GM12878 (cell line): ENCODE results near the gene SCN10A. TPM values are rescaled to one million over a fixed set of nuclear protein-coding genes. Genes with fewer than 3 reads are reported as not detected.

ENCODE experiments used
- ATAC-seq: fragments of 200-7000 bp; cut with Tn5 transposase; 3 replicates; pipeline ENCODE4 v1.9.1; 2020; ENCODE audit warnings: mild to moderate bottlenecking, moderate library complexity
- BruUV-seq: library from RNA; stranded (reverse); fragments of 400-500 nt; replicated peaks from 2 replicates; lab custom pipeline; 2021; lab: Mats Ljungman, UMichigan
- CTCF ChIA-PET: fragments of 300-600 bp; sonication (Branson Sonifier 250); formaldehyde crosslinking; extraction: SDS; loops from one replicate; lab custom pipeline; 2021; ENCODE audit warnings: inconsistent platforms; lab: Yijun Ruan, JAX
- POLR2A ChIA-PET: fragments of 350-600 bp; formaldehyde crosslinking; extraction: SDS; loops from one replicate; lab custom pipeline; 2021; ENCODE audit warnings: inconsistent platforms; lab: Charles Lee
- RAD21 ChIA-PET: fragments of 300-600 bp; sonication (Branson Sonifier 250); formaldehyde crosslinking; loops from one replicate; lab custom pipeline; 2023; ENCODE audit warnings: antibody characterized with exemption; ENCODE audit not compliant: unreplicated experiment; lab: Charles Lee
- SMC1A ChIA-PET: fragments of 300-600 bp; sonication (Branson Sonifier 250); formaldehyde crosslinking; loops from one replicate; lab custom pipeline; 2023; ENCODE audit not compliant: unreplicated experiment, uncharacterized antibody; lab: Charles Lee
- DNase-seq: peaks from one replicate; pipeline ENCODE4 v3.0.0-alpha.2; 2011; ENCODE audit warnings: low read depth, low spot score
- FAIRE-seq: peaks from 3 replicates; lab custom pipeline; 2011; peaks lifted over from hg19 to GRCh38; lab: Jason Lieb, UNC
- H2AFZ ChIP-seq: 2 replicates; pipeline ENCODE4 v1.6.0; 2011; ENCODE audit warnings: low read depth, low read length, control low read depth; ENCODE audit not compliant: control insufficient read depth
- H3K27ac ChIP-seq: 2 replicates; pipeline ENCODE4 v1.5.1; 2011; ENCODE audit warnings: control low read depth; ENCODE audit not compliant: control insufficient read depth, insufficient read depth
- H3K27me3 ChIP-seq, 2 experiments: replicated peaks in 1 of 2; 2 replicates each; pipeline versions ENCODE4 v1.6.0 to v1.6.1; 2011; ENCODE audit warnings: low read length in 1 of 2; ENCODE audit not compliant: control insufficient read depth in 2 of 2, insufficient read depth in 2 of 2
- H3K36me3 ChIP-seq, 2 experiments: 2 replicates each; pipeline ENCODE4 v1.5.1; 2011; ENCODE audit warnings: low read length in 1 of 2; ENCODE audit not compliant: control insufficient read depth in 2 of 2, insufficient read depth in 2 of 2
- H3K4me1 ChIP-seq: 2 replicates; pipeline ENCODE4 v1.6.1; 2011; ENCODE audit warnings: mild to moderate bottlenecking, low read length, moderate library complexity, mixed read lengths; ENCODE audit not compliant: control insufficient read depth, insufficient read depth
- H3K4me2 ChIP-seq: 2 replicates; pipeline ENCODE4 v1.6.0; 2011; ENCODE audit warnings: control low read depth; ENCODE audit not compliant: control insufficient read depth, insufficient read depth
- H3K4me3 ChIP-seq: fragments of 200-600 bp; sonication (generic); 2 replicates; pipeline ENCODE4 v1.5.1; 2016
- H3K79me2 ChIP-seq: 2 replicates; pipeline ENCODE4 v1.6.0; 2011; ENCODE audit warnings: low read length; ENCODE audit not compliant: control insufficient read depth, insufficient read depth
- H3K9ac ChIP-seq: 2 replicates; pipeline ENCODE4 v1.8.0; 2011; ENCODE audit warnings: low read length, control low read depth, mixed read lengths; ENCODE audit not compliant: control insufficient read depth, insufficient read depth
- H3K9me3 ChIP-seq: replicated peaks from 3 replicates; pipeline ENCODE4 v1.5.1; 2011; ENCODE audit warnings: mild to moderate bottlenecking, low read length; ENCODE audit not compliant: control insufficient read depth, insufficient read depth
- H4K20me1 ChIP-seq: 2 replicates; pipeline ENCODE4 v1.6.0; 2011; ENCODE audit not compliant: control insufficient read depth, insufficient read depth
- CREB1 ChIP-seq: IDR thresholded peaks from 2 replicates; pipeline ENCODE4 v1.6.1; 2012; ENCODE audit warnings: low read depth, mild to moderate bottlenecking, inconsistent platforms
- RCOR1 ChIP-seq: conservative IDR thresholded peaks from 2 replicates; pipeline ENCODE4 v1.6.1; 2012; ENCODE audit warnings: low read depth, low read length, improper control_type of control experiment
- SMAD1 ChIP-seq: fragments of 450-650 bp; IDR thresholded peaks from 2 replicates; pipeline ENCODE4 v1.6.1; 2018; ENCODE audit warnings: mild to moderate bottlenecking, low read depth; ENCODE audit not compliant: partially characterized antibody
- SMARCA5 ChIP-seq: fragments of 450-650 bp; IDR thresholded peaks from 2 replicates; pipeline ENCODE4 v1.6.1; 2017; ENCODE audit warnings: mild to moderate bottlenecking
- SP1 ChIP-seq: IDR thresholded peaks from one replicate; pipeline ENCODE4 v1.6.1; 2011; ENCODE audit warnings: low read depth, low read length
- SRF ChIP-seq, 2 experiments: IDR thresholded peaks; 2 replicates each; pipeline ENCODE4 v1.6.1; 2011; ENCODE audit warnings: low read depth in 2 of 2, low read length in 2 of 2, mild to moderate bottlenecking in 1 of 2, moderate library complexity in 1 of 2
- ZBTB33 ChIP-seq: fragments of 450-650 bp; IDR thresholded peaks from 2 replicates; pipeline ENCODE4 v1.6.1; 2017; ENCODE audit warnings: mild to moderate bottlenecking
- WGBS: methylation state at CpG from one replicate; pipeline ENCODE4 v1.1.6; 2016; ENCODE audit warnings: low lambda C conversion rate; ENCODE audit not compliant: insufficient replicate concordance, insufficient coverage; ENCODE audit errors: missing lambda C conversion rate; 5-methylcytosine and 5-hydroxymethylcytosine counted together
- in situ Hi-C: fragments of 300-500 bp; cut with MboI; formaldehyde crosslinking; loops from 9 replicates; pipeline ENCODE4 v1.14.3; 2018; ENCODE audit warnings: mixed read lengths
- intact Hi-C: fragments of 100-400 bp; cut with micrococcal nuclease; formaldehyde crosslinking; loops from one replicate; pipeline ENCODE4 v1.14.2; 2022; ENCODE audit not compliant: unreplicated experiment
- polyA plus RNA-seq, 11 experiments: library from polyadenylated mRNA; depleted of rRNA in 4 of 11; unstranded in 6 of 11; stranded (reverse) in 5 of 11; fragments of >200 nt; fragmentation: Nextera tagmentation in 4 of 11; fragmentation: Illumina TruSeq in 1 of 11; extraction: Ambion mirVana in 4 of 11; extraction: Trizol in 1 of 11; gene quantifications; 1 replicate in 1 of 11; 2 replicates in 10 of 11; pipeline versions ENCODE4 v1.2.1 to v1.2.3, GENCODE V29; 2011 to 2016; ENCODE audit warnings: inconsistent platforms in 2 of 11, missing spikeins in 2 of 11, low read depth in 1 of 11
- total RNA-seq, 4 experiments: library from RNA; depleted of rRNA in 3 of 4; stranded (reverse); fragments of >200 nt in 3 of 4; fragmentation: Illumina TruSeq in 1 of 4; extraction: Trizol in 1 of 4; gene quantifications; 2 replicates each; pipeline versions ENCODE4 v1.2.1 to v1.2.3, GENCODE V29; 2013 to 2021

Gene SCN10A
- total and polyA plus RNA-seq, 10 of the 15 experiments (the other 5 are each of a cell fraction or from before 2014, with no cell fraction given) = not detected

DNA sequence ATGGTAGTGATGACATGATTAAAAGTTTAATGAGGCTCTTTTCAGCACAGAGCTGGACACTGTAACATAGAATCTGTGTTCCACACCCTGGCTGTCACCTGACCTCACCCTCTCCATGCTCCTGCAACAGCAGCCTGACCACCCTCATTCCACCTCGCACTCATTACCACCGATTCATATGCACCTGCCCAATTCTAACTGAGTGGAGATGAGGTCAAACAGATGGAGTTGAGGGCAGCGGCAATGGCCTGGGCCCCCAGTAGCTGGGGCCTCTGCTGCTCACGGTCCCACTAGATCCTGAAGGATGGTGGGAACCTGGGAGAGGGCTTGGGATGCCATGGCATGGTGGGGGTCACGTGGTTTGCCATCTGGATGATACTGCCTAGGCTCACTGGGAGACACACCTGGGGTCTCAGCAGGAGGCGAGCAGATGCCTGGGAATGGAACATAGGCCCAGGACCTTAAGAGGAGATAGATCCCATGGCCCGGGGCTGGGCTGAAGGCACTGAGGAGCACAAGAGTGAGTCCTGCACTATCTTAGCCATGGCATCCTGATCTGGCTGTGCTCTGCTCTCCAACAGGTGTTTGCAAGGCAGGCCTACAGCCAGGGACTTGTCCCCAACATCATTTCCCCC is 167.9 kb downstream of the SCN10A start:
- 42% methylated on average over 7 of the region's 7 CpGs for WGBS
- BruUV-seq = no TSS peak
- SMC1A ChIA-PET = interaction anchor here (0.8 kb wide), 1 partner anchor 352 kb away, joined by 3 read pairs; no protein-coding TSS in a partner anchor
- Histone ChIP-seq H2AFZ (no peak overlapping the region), H3K36me3 (no peaks in the 10 kb centered on the region), H3K79me2 (no peaks in the 10 kb centered on the region), H3K27ac (no peak overlapping the region), H3K4me3 (no peak overlapping the region), H3K4me1 (no peaks in the 10 kb centered on the region; the same call in 1 of the 2 replicates), H3K9me3 (no peaks in the 10 kb centered on the region; the same call in 2 of the 3 replicates), H3K27me3 (peaks cover 9 to 12% of the 10 kb centered on the region in 2 experiments; a peak in 3 of 4 replicates), H3K9ac (no peak overlapping the region), H4K20me1 (0 out of 2 replicates have a peak, but pooled peaks cover 2% of the 10 kb centered on the region), H3K4me2 (no peak overlapping the region)
- no peak for DNase-seq
- CTCF ChIA-PET = interaction anchor here (0.7 to 2.9 kb wide), 4 partner anchors 33 to 382 kb away, joined by 3 to 19 read pairs (median 9); no protein-coding TSS in a partner anchor
- RAD21 ChIA-PET = no interaction called here
- no peak for ATAC-seq
- no peak for TF ChIP-seq SMARCA5
- no peak for TF ChIP-seq ZBTB33
- TF ChIP-seq SRF (IDR thresholded peaks at IDR 0.05; ENCODE audit: low read depth in 2 of 2, low read length in 2 of 2) = no peak
- TF ChIP-seq SP1 = no peak
- TF ChIP-seq CREB1 = no peak
- no peak for TF ChIP-seq SMAD1
- TF ChIP-seq RCOR1 = no peak
- FAIRE-seq = no peak
- intact Hi-C loops (loop anchor here (5.0 kb wide), 1 partner anchor 384 kb away; no protein-coding TSS in a partner anchor), in situ Hi-C loops (loop anchor here (5.0 kb wide), 1 partner anchor 126 kb away; no protein-coding TSS in a partner anchor)
- POLR2A ChIA-PET = no interaction called here
